CD14-positive monocyte (primary cell): ENCODE results near the gene TTLL11. TPM values are rescaled to one million over a fixed set of nuclear protein-coding genes. Genes with fewer than 3 reads are reported as not detected.

Source experiments
- DNase-seq, 3 donors: peaks; one replicate each; pipeline ENCODE4 v3.0.0-alpha.2; 2011 to 2022
- H2AFZ ChIP-seq: 2 replicates; pipeline ENCODE4 v1.6.0; 2012; ENCODE audit warnings: mild to moderate bottlenecking, low read depth, low read length, inconsistent platforms; ENCODE audit not compliant: insufficient read depth, poor library complexity, severe bottlenecking
- H3K27ac ChIP-seq, 2 donors: 1 replicate in 1 of 2; 2 replicates in 1 of 2; pipeline ENCODE4 v1.5.1; 2012 to 2013; ENCODE audit warnings: low read length in 2 of 2, control low read depth in 1 of 2, inconsistent platforms in 1 of 2, low read depth in 1 of 2, mild to moderate bottlenecking in 1 of 2
- H3K27me3 ChIP-seq, 2 donors: one replicate each; pipeline versions ENCODE4 v1.6.0 to v1.6.1; 2011 to 2013; ENCODE audit warnings: low read length in 2 of 2; ENCODE audit not compliant: control insufficient read depth in 2 of 2, insufficient read depth in 2 of 2
- H3K36me3 ChIP-seq, 2 donors: replicated peaks in 1 of 2; 1 replicate in 1 of 2; 2 replicates in 1 of 2; pipeline versions ENCODE4 v1.5.1 to v1.6.1; 2012 to 2013; ENCODE audit warnings: low read length in 2 of 2, control low read depth in 1 of 2, inconsistent platforms in 1 of 2, mild to moderate bottlenecking in 1 of 2; ENCODE audit not compliant: insufficient read depth in 2 of 2, control insufficient read depth in 1 of 2
- H3K4me1 ChIP-seq, 2 donors: 1 replicate in 1 of 2; 2 replicates in 1 of 2; pipeline versions ENCODE4 v1.5.1 to v1.6.1; 2012 to 2013; ENCODE audit warnings: low read length in 2 of 2, control low read depth in 1 of 2, inconsistent platforms in 1 of 2, mild to moderate bottlenecking in 1 of 2, moderate library complexity in 1 of 2; ENCODE audit not compliant: insufficient read depth in 2 of 2, control insufficient read depth in 1 of 2
- H3K4me2 ChIP-seq: replicated peaks from 2 replicates; pipeline ENCODE3; 2012; ENCODE audit warnings: low read length, moderate library complexity, mild to moderate bottlenecking; ENCODE audit not compliant: poor library complexity, severe bottlenecking; ENCODE audit errors: extremely low read depth
- H3K4me3 ChIP-seq, 3 experiments: fragments of 200-600 bp in 1 of 3; sonication (generic) in 1 of 3; replicated peaks in 1 of 3; 1 replicate in 2 of 3; 2 replicates in 1 of 3; pipeline ENCODE4 v1.5.1; 2011 to 2013; ENCODE audit warnings: low read length in 3 of 3, mild to moderate bottlenecking in 3 of 3, control low read depth in 2 of 3, low read depth in 2 of 3, inconsistent platforms in 1 of 3, moderate library complexity in 1 of 3
- H3K79me2 ChIP-seq: 2 replicates; pipeline ENCODE4 v1.6.0; 2012; ENCODE audit warnings: mild to moderate bottlenecking, control low read depth, inconsistent platforms, low read length, moderate library complexity; ENCODE audit not compliant: insufficient read depth
- H3K9ac ChIP-seq: 2 replicates; pipeline ENCODE4 v1.6.0; 2017; ENCODE audit warnings: low read length, mild to moderate bottlenecking; ENCODE audit not compliant: insufficient read depth, poor library complexity, severe bottlenecking
- H3K9me3 ChIP-seq, 2 donors: replicated peaks in 1 of 2; 1 replicate in 1 of 2; 2 replicates in 1 of 2; pipeline versions ENCODE4 v1.5.1 to v1.6.1; 2012 to 2013; ENCODE audit warnings: low read length in 2 of 2, control low read depth in 1 of 2; ENCODE audit not compliant: control insufficient read depth in 1 of 2, insufficient read depth in 1 of 2
- H4K20me1 ChIP-seq: 2 replicates; pipeline ENCODE4 v1.6.0; 2012; ENCODE audit warnings: mild to moderate bottlenecking, low read length, control low read depth, moderate library complexity; ENCODE audit not compliant: insufficient read depth
- H3K27ac Mint-ChIP-seq, 7 donors: one replicate each; pipeline ENCODE4 v1.8.0; 2020; ENCODE audit warnings: mild to moderate bottlenecking in 7 of 7, mixed read lengths in 7 of 7, moderate library complexity in 6 of 7, inconsistent platforms in 2 of 7
- H3K27me3 Mint-ChIP-seq, 3 donors: one replicate each; pipeline ENCODE4 v1.8.0; 2021 to 2022; ENCODE audit warnings: low read depth in 3 of 3, mild to moderate bottlenecking in 3 of 3, mixed read lengths in 3 of 3, moderate library complexity in 3 of 3, inconsistent platforms in 1 of 3
- H3K36me3 Mint-ChIP-seq, 2 donors: one replicate each; pipeline ENCODE4 v1.8.0; 2020; ENCODE audit warnings: mixed read lengths in 2 of 2, inconsistent platforms in 1 of 2, mild to moderate bottlenecking in 1 of 2
- H3K4me1 Mint-ChIP-seq: one replicate; pipeline ENCODE4 v1.8.0; 2020; ENCODE audit warnings: mild to moderate bottlenecking, mixed read lengths
- H3K4me3 Mint-ChIP-seq, 2 donors: one replicate each; pipeline ENCODE4 v1.8.0; 2020; ENCODE audit warnings: mild to moderate bottlenecking in 2 of 2, mixed read lengths in 2 of 2, moderate library complexity in 1 of 2
- H3K9me3 Mint-ChIP-seq, 7 donors: one replicate each; pipeline ENCODE4 v1.8.0; 2020 to 2022; ENCODE audit warnings: mixed read lengths in 7 of 7, mild to moderate bottlenecking in 6 of 7, moderate library complexity in 6 of 7, inconsistent platforms in 2 of 7
- WGBS: methylation state at CpG from one replicate; pipeline ENCODE4 v1.1.5; 2013; ENCODE audit warnings: missing lambda C conversion rate; ENCODE audit not compliant: insufficient coverage; 5-methylcytosine and 5-hydroxymethylcytosine counted together
- intact Hi-C, 2 donors: fragments of 100-400 bp; cut with micrococcal nuclease; formaldehyde crosslinking; loops; one replicate each; pipeline versions ENCODE4 v1.15.0 to v1.15.1; 2023
- polyA plus RNA-seq, 3 donors: library from polyadenylated mRNA; depleted of rRNA in 1 of 3; unstranded in 2 of 3; stranded (reverse) in 1 of 3; fragments of 300-500 nt in 2 of 3; fragments of >200 nt in 1 of 3; fragmentation: Illumina TruSeq in 2 of 3; gene quantifications; 1 replicate in 2 of 3; 2 replicates in 1 of 3; pipeline ENCODE4 v1.2.3, GENCODE V29; 2012 to 2021
- TF ChIP-seq, protein P1 (sequence below): fragments of 200-600 bp; IDR thresholded peaks from one replicate; pipeline ENCODE4 v1.8.0; 2022; ENCODE audit warnings: antibody characterized with exemption, mild to moderate bottlenecking

The TTLL11 gene
- polyA plus RNA-seq, 3 donors: 2.9 to 3.5 (median 3.1) TPM

- Mint-ChIP-seq H3K27me3 (peaks cover 0 to 2% (median 2%) of the 10 kb centered on the region in 3 donors), H3K9me3 (peaks cover 0 to 1% (median 0%) of the 10 kb centered on the region in 7 donors), H3K4me1 (no peaks in the 10 kb centered on the region), H3K27ac (no peak overlapping the region), H3K36me3 (no peaks in the 10 kb centered on the region), H3K4me3 (no peak overlapping the region)
- Histone ChIP-seq H3K4me2 (no peak overlapping the region), H3K36me3 (no peaks in the 10 kb centered on the region), H3K4me3 (no peak overlapping the region), H3K79me2 (no peaks in the 10 kb centered on the region), H4K20me1 (no peaks in the 10 kb centered on the region), H3K4me1 (no peaks in the 10 kb centered on the region), H3K9me3 (no peaks in the 10 kb centered on the region), H3K27ac (no peak overlapping the region), H3K27me3 (no peaks in the 10 kb centered on the region), H2AFZ (no peak overlapping the region), H3K9ac (no peak overlapping the region)
- intact Hi-C loops: no loop called here
- no peak for DNase-seq
- TF ChIP-seq, protein P1, sequence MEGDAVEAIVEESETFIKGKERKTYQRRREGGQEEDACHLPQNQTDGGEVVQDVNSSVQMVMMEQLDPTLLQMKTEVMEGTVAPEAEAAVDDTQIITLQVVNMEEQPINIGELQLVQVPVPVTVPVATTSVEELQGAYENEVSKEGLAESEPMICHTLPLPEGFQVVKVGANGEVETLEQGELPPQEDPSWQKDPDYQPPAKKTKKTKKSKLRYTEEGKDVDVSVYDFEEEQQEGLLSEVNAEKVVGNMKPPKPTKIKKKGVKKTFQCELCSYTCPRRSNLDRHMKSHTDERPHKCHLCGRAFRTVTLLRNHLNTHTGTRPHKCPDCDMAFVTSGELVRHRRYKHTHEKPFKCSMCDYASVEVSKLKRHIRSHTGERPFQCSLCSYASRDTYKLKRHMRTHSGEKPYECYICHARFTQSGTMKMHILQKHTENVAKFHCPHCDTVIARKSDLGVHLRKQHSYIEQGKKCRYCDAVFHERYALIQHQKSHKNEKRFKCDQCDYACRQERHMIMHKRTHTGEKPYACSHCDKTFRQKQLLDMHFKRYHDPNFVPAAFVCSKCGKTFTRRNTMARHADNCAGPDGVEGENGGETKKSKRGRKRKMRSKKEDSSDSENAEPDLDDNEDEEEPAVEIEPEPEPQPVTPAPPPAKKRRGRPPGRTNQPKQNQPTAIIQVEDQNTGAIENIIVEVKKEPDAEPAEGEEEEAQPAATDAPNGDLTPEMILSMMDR: no peak
- no CpG with 5 or more reads among the region's 5 CpGs for WGBS
Observed at GRCh38 chr9:121927081-121927480, 166.0 kb downstream of the TTLL11 start.

DNA sequence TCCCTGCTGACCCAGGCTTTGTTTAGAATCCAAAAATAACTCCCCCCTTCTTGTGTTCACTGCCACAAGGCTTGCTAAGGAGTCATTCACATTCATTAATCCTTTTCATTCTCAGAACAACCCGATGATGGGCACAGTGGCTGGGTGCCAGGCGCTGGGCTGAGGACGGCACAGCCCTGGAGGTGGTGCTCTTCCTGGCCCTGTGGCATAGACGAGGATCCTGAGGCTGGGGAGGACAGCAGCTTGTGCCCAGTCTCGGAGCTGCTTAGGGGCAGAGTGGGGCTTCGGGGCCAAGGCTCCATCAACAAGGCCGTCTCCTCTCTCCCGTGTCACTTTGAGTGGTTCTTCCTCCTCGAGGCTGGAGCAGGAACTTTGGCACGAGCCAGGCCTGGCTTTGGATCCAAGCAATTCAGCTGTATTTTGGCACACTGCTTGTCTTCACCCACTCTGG, 166.7 kb downstream of the TTLL11 start:
- Mint-ChIP-seq H3K27me3 (peaks cover 1 to 2% (median 2%) of the 10 kb centered on the region in 3 donors), H3K36me3 (no peaks in the 10 kb centered on the region), H3K4me1 (no peaks in the 10 kb centered on the region), H3K27ac (peak overlapping the region in 1 of 7 donors; percentile 37), H3K4me3 (no peak overlapping the region), H3K9me3 (peaks cover 0 to 1% (median 0%) of the 10 kb centered on the region in 7 donors)
- Histone ChIP-seq H3K79me2 (no peaks in the 10 kb centered on the region), H4K20me1 (no peaks in the 10 kb centered on the region), H3K9ac (no peak overlapping the region), H3K9me3 (no peaks in the 10 kb centered on the region), H2AFZ (no peak overlapping the region), H3K36me3 (no peaks in the 10 kb centered on the region), H3K4me1 (no peaks in the 10 kb centered on the region), H3K27ac (no peak overlapping the region), H3K4me3 (no peak overlapping the region), H3K4me2 (no peak overlapping the region), H3K27me3 (no peaks in the 10 kb centered on the region)
- no peak for DNase-seq
- TF ChIP-seq, protein P1: no peak
- intact Hi-C loops: no loop called here
- 96% methylated on average over 10 of the region's 10 CpGs for WGBS
